Neural cell (in vitro differentiated cells): ENCODE results near the gene WFDC5. TPM values are rescaled to one million over a fixed set of nuclear protein-coding genes. Genes with fewer than 3 reads are reported as not detected.
"Not testable (repeated sequence)": the region's sequence is repeated elsewhere in the genome, so short reads cannot be mapped to it uniquely, and the experiment has no call there.

Experiments used
- H2AFZ ChIP-seq: fragments of 200-600, 300-800 bp; sonication (generic), shearing (Covaris generic); 2 replicates; pipeline ENCODE4 v1.6.0; 2014; ENCODE audit warnings: low read depth, mild to moderate bottlenecking, antibody characterized with exemption, low read length, moderate library complexity
- H3F3A ChIP-seq: fragments of 200-600 bp; shearing (Covaris generic); 2 replicates; pipeline ENCODE4 v1.6.1; 2016; ENCODE audit warnings: mild to moderate bottlenecking, moderate library complexity, mixed read lengths, antibody characterized with exemption, low read length; ENCODE audit not compliant: insufficient read depth, poor library complexity, severe bottlenecking
- H3K27ac ChIP-seq: fragments of 200-600, 300-800 bp; sonication (generic), shearing (Covaris generic); 2 replicates; pipeline ENCODE4 v1.5.1; 2014; ENCODE audit warnings: mild to moderate bottlenecking, low read length, moderate library complexity
- H3K27me3 ChIP-seq: fragments of 300-800, 200-600 bp; sonication (generic), shearing (Covaris generic); 2 replicates; pipeline ENCODE4 v1.6.0; 2014; ENCODE audit warnings: mild to moderate bottlenecking, low read depth, low read length, moderate library complexity; ENCODE audit not compliant: insufficient read depth
- H3K36me3 ChIP-seq: fragments of 300-800, 200-600 bp; sonication (generic), shearing (Covaris generic); 2 replicates; pipeline ENCODE4 v1.5.1; 2014; ENCODE audit warnings: mild to moderate bottlenecking, antibody characterized with exemption, low read length, moderate library complexity; ENCODE audit not compliant: insufficient read depth
- H3K4me2 ChIP-seq: fragments of 300-800, 200-600 bp; sonication (generic), shearing (Covaris generic); 2 replicates; pipeline ENCODE4 v1.6.0; 2014; ENCODE audit warnings: mild to moderate bottlenecking, low read length
- H3K4me3 ChIP-seq: fragments of 300-800, 200-600 bp; sonication (generic), shearing (Covaris generic); 2 replicates; pipeline ENCODE4 v1.5.1; 2014; ENCODE audit warnings: mild to moderate bottlenecking, low read length, moderate library complexity
- H3K79me2 ChIP-seq: fragments of 200-600 bp; shearing (Covaris generic); replicated peaks from 2 replicates; pipeline ENCODE4 v1.6.0; 2014; ENCODE audit warnings: mild to moderate bottlenecking, low read length, moderate library complexity; ENCODE audit not compliant: insufficient read depth
- H3K9ac ChIP-seq: fragments of 300-800, 200-600 bp; sonication (generic), shearing (Covaris generic); 2 replicates; pipeline ENCODE4 v1.6.1; 2016; ENCODE audit warnings: mild to moderate bottlenecking, low read length, mixed read lengths
- H3K9me2 ChIP-seq: fragments of 200-600 bp; shearing (Covaris generic); 2 replicates; pipeline ENCODE4 v1.6.1; 2016; ENCODE audit warnings: mild to moderate bottlenecking, low read length, mixed read lengths; ENCODE audit not compliant: insufficient read depth
- H3K9me3 ChIP-seq: fragments of 200-600, 300-800 bp; sonication (generic), shearing (Covaris generic); 2 replicates; pipeline ENCODE4 v1.6.1; 2016; ENCODE audit warnings: mild to moderate bottlenecking, mixed run types, low read length, moderate library complexity, mixed read lengths
- H4K20me1 ChIP-seq: fragments of 200-600 bp; shearing (Covaris generic); 2 replicates; pipeline ENCODE4 v1.6.1; 2016; ENCODE audit warnings: mild to moderate bottlenecking, mixed run types; ENCODE audit not compliant: insufficient read depth
- EP300 ChIP-seq: fragments of 450-650 bp; conservative IDR thresholded peaks from 2 replicates; pipeline ENCODE4 v1.6.1; 2014; ENCODE audit warnings: antibody characterized with exemption, mild to moderate bottlenecking, moderate library complexity; ENCODE audit not compliant: poor library complexity, severe bottlenecking
- EZH2 ChIP-seq: fragments of 200-600, 300-800 bp; shearing (Covaris generic), sonication (generic); IDR thresholded peaks from 2 replicates; pipeline ENCODE4 v1.6.1; 2014; ENCODE audit warnings: antibody characterized with exemption, low read length, borderline replicate concordance, mild to moderate bottlenecking; ENCODE audit not compliant: insufficient read depth, poor library complexity, severe bottlenecking
- MXI1 ChIP-seq: fragments of 450-650 bp; conservative IDR thresholded peaks from 2 replicates; pipeline ENCODE4 v1.6.1; 2014; ENCODE audit warnings: antibody characterized with exemption, mild to moderate bottlenecking; ENCODE audit not compliant: poor library complexity, severe bottlenecking
- POLR2AphosphoS5 ChIP-seq: IDR thresholded peaks from 2 replicates; pipeline ENCODE4 v1.6.1; 2012
- RAD21 ChIP-seq: fragments of 450-650 bp; conservative IDR thresholded peaks from 2 replicates; pipeline ENCODE4 v1.6.1; 2014; ENCODE audit warnings: antibody characterized with exemption, mild to moderate bottlenecking, moderate library complexity
- SMC3 ChIP-seq: fragments of 450-650 bp; conservative IDR thresholded peaks from 2 replicates; pipeline ENCODE4 v1.6.1; 2014; ENCODE audit warnings: antibody characterized with exemption, mild to moderate bottlenecking, moderate library complexity; ENCODE audit not compliant: poor library complexity
- TAF1 ChIP-seq: IDR thresholded peaks from 2 replicates; pipeline ENCODE4 v1.6.1; 2012; ENCODE audit warnings: low read depth
- polyA plus RNA-seq: library from polyadenylated mRNA; depleted of rRNA; stranded (reverse); fragments of >200 nt; gene quantifications from 2 replicates; pipeline ENCODE4 v1.2.3, GENCODE V29; 2014
- TF ChIP-seq, protein P1 (sequence below): IDR thresholded peaks from 2 replicates; pipeline ENCODE4 v1.6.1; 2012; ENCODE audit warnings: borderline replicate concordance
- TF ChIP-seq, protein P2 (sequence below): fragments of 450-650 bp; IDR thresholded peaks from 2 replicates; pipeline ENCODE4 v1.5.1; 2014; ENCODE audit warnings: antibody characterized with exemption, mild to moderate bottlenecking, moderate library complexity; ENCODE audit not compliant: poor library complexity, severe bottlenecking

Gene WFDC5
- polyA plus RNA-seq, 1 donor from 2014 or later, result not detected

DNA sequence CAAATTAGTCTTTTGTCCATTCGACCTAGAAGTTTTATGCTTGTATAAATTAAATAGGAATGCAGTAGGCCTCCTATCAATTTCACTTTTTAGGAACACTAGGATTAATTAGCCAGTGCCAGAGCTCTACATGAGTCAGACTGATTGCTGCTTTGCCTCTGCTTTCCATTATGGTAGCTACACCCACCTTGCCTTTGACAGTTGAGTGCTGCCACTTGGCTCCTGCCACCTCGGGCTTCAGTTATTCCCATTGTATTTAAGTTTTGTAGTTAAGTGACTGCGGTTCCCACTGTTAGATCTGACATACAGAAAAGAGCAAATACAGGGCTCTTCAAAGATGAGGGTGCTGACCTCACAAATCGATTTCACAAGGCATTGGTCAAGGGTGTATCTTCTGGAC lies 25.9 kb upstream of the WFDC5 start:
- no peaks in the 10 kb centered on the region for H3K79me2 ChIP-seq
- no peak overlapping the region for H3K27ac ChIP-seq
- no peak for TF ChIP-seq EZH2
- TF ChIP-seq TAF1, result no peak
- no peak for TF ChIP-seq EP300
- TF ChIP-seq, protein P1, sequence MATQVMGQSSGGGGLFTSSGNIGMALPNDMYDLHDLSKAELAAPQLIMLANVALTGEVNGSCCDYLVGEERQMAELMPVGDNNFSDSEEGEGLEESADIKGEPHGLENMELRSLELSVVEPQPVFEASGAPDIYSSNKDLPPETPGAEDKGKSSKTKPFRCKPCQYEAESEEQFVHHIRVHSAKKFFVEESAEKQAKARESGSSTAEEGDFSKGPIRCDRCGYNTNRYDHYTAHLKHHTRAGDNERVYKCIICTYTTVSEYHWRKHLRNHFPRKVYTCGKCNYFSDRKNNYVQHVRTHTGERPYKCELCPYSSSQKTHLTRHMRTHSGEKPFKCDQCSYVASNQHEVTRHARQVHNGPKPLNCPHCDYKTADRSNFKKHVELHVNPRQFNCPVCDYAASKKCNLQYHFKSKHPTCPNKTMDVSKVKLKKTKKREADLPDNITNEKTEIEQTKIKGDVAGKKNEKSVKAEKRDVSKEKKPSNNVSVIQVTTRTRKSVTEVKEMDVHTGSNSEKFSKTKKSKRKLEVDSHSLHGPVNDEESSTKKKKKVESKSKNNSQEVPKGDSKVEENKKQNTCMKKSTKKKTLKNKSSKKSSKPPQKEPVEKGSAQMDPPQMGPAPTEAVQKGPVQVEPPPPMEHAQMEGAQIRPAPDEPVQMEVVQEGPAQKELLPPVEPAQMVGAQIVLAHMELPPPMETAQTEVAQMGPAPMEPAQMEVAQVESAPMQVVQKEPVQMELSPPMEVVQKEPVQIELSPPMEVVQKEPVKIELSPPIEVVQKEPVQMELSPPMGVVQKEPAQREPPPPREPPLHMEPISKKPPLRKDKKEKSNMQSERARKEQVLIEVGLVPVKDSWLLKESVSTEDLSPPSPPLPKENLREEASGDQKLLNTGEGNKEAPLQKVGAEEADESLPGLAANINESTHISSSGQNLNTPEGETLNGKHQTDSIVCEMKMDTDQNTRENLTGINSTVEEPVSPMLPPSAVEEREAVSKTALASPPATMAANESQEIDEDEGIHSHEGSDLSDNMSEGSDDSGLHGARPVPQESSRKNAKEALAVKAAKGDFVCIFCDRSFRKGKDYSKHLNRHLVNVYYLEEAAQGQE, result no peak
- no peak for TF ChIP-seq MXI1
- TF ChIP-seq POLR2AphosphoS5, result no peak
- TF ChIP-seq RAD21, result no peak
- TF ChIP-seq, protein P2, sequence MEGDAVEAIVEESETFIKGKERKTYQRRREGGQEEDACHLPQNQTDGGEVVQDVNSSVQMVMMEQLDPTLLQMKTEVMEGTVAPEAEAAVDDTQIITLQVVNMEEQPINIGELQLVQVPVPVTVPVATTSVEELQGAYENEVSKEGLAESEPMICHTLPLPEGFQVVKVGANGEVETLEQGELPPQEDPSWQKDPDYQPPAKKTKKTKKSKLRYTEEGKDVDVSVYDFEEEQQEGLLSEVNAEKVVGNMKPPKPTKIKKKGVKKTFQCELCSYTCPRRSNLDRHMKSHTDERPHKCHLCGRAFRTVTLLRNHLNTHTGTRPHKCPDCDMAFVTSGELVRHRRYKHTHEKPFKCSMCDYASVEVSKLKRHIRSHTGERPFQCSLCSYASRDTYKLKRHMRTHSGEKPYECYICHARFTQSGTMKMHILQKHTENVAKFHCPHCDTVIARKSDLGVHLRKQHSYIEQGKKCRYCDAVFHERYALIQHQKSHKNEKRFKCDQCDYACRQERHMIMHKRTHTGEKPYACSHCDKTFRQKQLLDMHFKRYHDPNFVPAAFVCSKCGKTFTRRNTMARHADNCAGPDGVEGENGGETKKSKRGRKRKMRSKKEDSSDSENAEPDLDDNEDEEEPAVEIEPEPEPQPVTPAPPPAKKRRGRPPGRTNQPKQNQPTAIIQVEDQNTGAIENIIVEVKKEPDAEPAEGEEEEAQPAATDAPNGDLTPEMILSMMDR, result no peak
- TF ChIP-seq SMC3, result no peak
- H3K4me2 ChIP-seq, result no peak overlapping the region
- no peaks in the 10 kb centered on the region for H3K9me3 ChIP-seq
- H3K27me3 ChIP-seq, result no peaks in the 10 kb centered on the region
- H3K4me3 ChIP-seq, result no peak overlapping the region
- no peaks in the 10 kb centered on the region for H4K20me1 ChIP-seq
- no peaks in the 10 kb centered on the region for H3F3A ChIP-seq
- no peaks in the 10 kb centered on the region for H3K9me2 ChIP-seq
- no peaks in the 10 kb centered on the region for H3K36me3 ChIP-seq
- no peak overlapping the region for H2AFZ ChIP-seq
- H3K9ac ChIP-seq, result no peak overlapping the region

DNA sequence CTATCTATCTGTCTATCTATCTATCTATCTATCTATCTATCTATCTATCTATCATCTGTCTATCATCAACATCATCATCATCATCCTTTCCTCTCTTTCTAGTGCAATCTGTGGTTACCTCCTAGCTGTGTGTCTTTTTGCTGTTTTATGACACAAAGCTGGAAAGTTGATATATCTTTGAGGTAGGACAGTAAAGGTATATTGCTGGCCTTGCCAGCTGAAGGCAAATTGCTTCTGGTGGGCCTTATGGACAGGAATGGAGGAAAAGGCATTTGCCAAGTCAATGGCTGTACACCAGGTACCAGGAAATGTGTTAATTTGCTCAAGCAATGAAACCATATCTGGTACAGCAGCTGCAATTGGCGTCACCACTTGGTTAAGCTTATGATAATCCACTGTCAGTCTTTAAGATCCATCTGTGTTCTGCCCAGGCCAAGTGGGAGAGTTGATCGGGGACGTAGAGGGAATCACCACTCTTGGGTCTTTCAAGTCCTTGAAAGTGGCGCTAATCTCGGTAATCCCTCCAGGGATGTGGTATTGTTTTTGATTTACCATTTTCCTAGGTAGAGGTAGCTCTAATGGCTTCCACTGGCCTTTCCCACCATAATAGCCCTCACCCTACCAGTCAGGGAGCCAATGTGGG lies 24.9 kb upstream of the WFDC5 start:
- H3F3A ChIP-seq, H3K9me3 ChIP-seq, H3K27ac ChIP-seq, H3K9ac ChIP-seq, H4K20me1 ChIP-seq, H3K9me2 ChIP-seq, H3K27me3 ChIP-seq, H3K36me3 ChIP-seq, H3K79me2 ChIP-seq, H2AFZ ChIP-seq, H3K4me2 ChIP-seq, H3K4me3 ChIP-seq: not testable (repeated sequence)
